Measurements from ENCODE around the gene CDK3.
A peak's percentile ranks its signal among the peaks of the same experiment; 100 is the strongest.

Gene CDK3

GRCh38 chr17:76011951-76012350 lies 11.3 kb downstream of the CDK3 start:
- H3K36me3 ChIP-seq (ENCODE audit: insufficient read depth, low read length), result no peaks in the 10 kb centered on the region
- no peak overlapping the region for H2AFZ ChIP-seq (ENCODE audit: low read depth, low read length)
- no peaks in the 10 kb centered on the region for H3K9me3 ChIP-seq (ENCODE audit: low read length)
- peaks cover 3% of the 10 kb centered on the region for H3K27me3 ChIP-seq (ENCODE audit: insufficient read depth, low read length)
- peaks cover 5% of the 10 kb centered on the region for H3K4me1 ChIP-seq (ENCODE audit: insufficient read depth, low read length)
- H3K4me3 ChIP-seq (ENCODE audit: low read length), result no peak overlapping the region

DNA sequence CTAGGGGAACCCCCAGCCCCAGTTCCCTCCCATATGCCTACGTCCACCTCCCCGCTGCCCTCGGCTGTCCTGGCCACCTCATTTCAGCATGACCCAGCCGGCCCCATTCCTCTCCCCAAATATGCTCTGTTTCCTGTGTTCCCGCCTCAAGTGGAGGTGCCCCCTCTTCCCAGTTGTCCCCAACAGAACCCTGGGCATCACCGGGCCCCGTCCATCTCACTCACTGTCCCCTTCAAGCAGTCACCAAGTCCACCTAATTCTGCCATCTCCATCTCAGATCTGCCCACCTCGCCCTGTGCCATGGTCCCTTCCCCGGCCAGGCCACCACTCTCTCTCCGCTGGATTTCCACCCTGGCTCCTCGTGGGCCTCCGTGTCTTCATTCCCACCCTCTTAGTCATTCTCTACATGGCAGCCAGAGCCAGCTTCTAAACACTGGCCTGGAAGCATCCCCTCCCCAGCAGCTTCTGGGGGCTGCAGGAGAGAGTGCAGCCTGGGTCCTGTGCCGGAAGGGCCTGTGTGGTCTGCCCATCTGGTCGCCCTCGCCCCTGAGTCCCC lies 12.8 kb downstream of the CDK3 start:
- Histone ChIP-seq H3K9me3 (ENCODE audit: low read length) (no peaks in the 10 kb centered on the region), H3K4me1 (ENCODE audit: insufficient read depth, low read length) (peaks cover 5% of the 10 kb centered on the region), H3K36me3 (ENCODE audit: insufficient read depth, low read length) (no peaks in the 10 kb centered on the region), H3K4me3 (ENCODE audit: low read length) (no peak overlapping the region), H3K27me3 (ENCODE audit: insufficient read depth, low read length) (peaks cover 11% of the 10 kb centered on the region), H2AFZ (ENCODE audit: low read depth, low read length) (peak overlapping the region; percentile 8)

DNA sequence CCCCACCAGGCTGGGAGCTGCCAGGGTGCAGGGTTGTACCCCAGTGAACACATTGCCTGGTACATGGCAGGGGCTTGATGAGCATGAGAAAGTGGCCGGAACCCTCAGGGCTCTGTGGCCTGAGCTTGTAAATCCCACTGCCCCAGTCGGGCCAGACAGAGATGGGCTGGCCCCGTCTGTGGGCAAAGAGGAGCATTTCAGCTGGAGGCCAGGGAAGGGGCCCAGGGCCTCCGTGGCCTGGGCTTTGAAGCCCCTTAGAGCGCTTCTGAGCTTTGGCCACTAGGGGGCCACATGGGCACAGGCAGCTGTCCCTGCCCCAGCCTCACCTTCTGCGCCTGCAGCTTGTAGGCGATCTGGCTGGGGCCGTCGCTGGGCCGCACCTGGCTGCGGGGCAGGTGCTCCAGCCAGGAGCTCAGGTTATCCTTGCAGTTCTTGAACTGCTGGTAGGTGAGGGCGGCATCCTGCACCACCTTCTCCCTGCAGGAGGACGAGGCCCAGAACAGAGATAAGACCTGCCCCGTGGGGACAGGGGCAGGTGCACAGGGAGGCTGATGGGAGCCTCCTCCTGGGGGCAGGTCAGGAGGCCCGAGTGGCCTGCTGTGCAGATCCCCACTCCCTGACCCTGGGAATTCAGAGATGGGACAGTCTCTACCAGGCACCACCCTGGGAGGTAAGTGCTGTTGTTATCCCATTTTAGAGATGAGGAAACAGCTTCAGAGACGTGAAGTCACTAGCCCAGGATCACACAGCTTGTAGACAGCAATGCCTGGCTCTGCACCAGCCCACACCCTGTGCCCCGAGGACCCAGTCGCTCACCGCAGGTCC lies 13.7 kb downstream of the CDK3 start:
- peaks cover 11% of the 10 kb centered on the region for H3K27me3 ChIP-seq (ENCODE audit: insufficient read depth, low read length)
- peaks cover 5% of the 10 kb centered on the region for H3K4me1 ChIP-seq (ENCODE audit: insufficient read depth, low read length)
- H2AFZ ChIP-seq (ENCODE audit: low read depth, low read length), result peak overlapping the region; percentile 8
- H3K4me3 ChIP-seq (ENCODE audit: low read length), result no peak overlapping the region
- no peaks in the 10 kb centered on the region for H3K9me3 ChIP-seq (ENCODE audit: low read length)
- H3K36me3 ChIP-seq (ENCODE audit: insufficient read depth, low read length), result no peaks in the 10 kb centered on the region

DNA sequence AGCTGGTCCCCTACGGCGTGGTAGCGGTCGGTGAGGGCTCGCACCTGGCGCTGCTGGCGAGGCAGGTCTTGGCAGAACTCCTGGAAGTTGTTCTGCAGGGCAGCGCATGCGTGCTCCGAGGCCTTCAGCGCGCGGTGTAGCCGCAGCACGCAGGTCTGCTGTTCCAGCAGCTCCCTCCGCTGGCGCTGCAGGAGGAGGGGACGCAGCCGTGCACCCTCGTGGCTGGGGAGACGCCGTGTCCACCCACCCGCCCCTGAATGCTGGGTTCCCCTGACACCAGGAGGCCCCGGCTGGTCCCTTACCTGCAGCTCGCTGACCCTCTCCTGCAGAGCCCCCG lies 14.2 kb downstream of the CDK3 start:
- peaks cover 11% of the 10 kb centered on the region for H3K27me3 ChIP-seq (ENCODE audit: insufficient read depth, low read length)
- no peaks in the 10 kb centered on the region for H3K9me3 ChIP-seq (ENCODE audit: low read length)
- no peaks in the 10 kb centered on the region for H3K36me3 ChIP-seq (ENCODE audit: insufficient read depth, low read length)
- H2AFZ ChIP-seq (ENCODE audit: low read depth, low read length), result no peak overlapping the region
- H3K4me3 ChIP-seq (ENCODE audit: low read length), result no peak overlapping the region
- peaks cover 5% of the 10 kb centered on the region for H3K4me1 ChIP-seq (ENCODE audit: insufficient read depth, low read length)

DNA sequence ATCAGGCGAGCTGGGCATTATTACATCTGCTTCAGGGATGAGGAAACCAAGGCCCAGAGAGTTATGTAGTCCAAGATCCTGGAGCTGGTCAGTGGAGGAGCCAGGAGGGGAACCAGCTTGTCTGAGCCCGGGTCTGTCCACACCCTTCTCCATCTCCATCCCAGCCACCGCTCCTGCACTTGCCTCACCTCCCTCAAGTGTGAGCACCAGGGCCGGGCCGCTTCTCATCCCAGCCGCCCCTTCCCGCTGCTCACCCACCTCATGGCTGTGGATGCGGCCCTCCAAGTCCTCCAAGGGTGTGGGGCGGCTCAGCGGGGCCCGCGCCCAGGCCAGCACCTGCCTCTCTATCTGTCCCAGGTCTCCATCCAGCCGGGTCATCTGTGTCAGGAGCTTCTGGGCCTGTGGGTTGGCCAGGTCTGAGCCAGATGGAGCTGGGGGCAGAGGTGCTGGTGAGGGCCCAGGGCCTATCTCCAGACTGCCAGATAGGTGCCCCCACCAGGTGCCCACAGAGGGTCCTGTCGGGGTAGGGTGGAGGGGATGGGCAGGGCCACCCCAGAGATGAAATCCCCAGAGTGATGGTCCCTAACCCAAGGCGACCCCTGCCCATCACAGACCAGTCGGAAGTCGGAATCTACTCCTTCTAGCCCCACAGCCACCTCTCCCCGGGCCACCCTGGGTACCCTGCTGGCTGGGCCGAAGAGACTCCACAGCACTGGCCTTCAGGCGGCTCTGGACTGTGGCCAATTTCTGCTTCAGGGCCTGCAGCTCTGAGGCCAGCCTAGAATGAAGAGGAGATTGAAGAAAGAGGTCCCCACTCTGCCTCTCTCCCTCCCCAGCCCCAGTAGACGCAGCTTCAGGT lies 17.1 kb downstream of the CDK3 start:
- Histone ChIP-seq H3K36me3 (ENCODE audit: insufficient read depth, low read length) (no peaks in the 10 kb centered on the region), H3K4me3 (ENCODE audit: low read length) (no peak overlapping the region), H2AFZ (ENCODE audit: low read depth, low read length) (no peak overlapping the region), H3K9me3 (ENCODE audit: low read length) (no peaks in the 10 kb centered on the region), H3K4me1 (ENCODE audit: insufficient read depth, low read length) (peaks cover 5% of the 10 kb centered on the region), H3K27me3 (ENCODE audit: insufficient read depth, low read length) (peaks cover 11% of the 10 kb centered on the region)

DNA sequence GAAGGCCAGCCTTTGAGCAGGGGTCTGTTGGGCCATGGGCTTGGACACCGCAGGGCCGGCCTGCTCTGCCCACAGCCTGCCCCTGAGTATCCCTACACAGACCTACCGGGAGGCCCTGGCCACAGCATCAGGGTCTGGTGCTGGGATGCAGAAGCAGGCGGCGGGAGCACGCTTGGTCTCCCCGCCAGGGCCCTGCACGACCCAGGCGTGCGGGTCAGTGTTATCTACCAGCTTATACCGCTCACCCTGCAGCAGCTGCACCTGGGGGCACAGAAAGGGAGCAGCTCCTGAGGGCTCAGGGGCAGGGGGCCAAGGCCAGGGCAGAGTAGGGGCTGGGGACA lies 17.7 kb downstream of the CDK3 start:
- H3K4me1 ChIP-seq (ENCODE audit: insufficient read depth, low read length), result peaks cover 5% of the 10 kb centered on the region
- no peaks in the 10 kb centered on the region for H3K36me3 ChIP-seq (ENCODE audit: insufficient read depth, low read length)
- H3K4me3 ChIP-seq (ENCODE audit: low read length), result no peak overlapping the region
- H3K9me3 ChIP-seq (ENCODE audit: low read length), result no peaks in the 10 kb centered on the region
- H2AFZ ChIP-seq (ENCODE audit: low read depth, low read length), result no peak overlapping the region
- peaks cover 11% of the 10 kb centered on the region for H3K27me3 ChIP-seq (ENCODE audit: insufficient read depth, low read length)

DNA sequence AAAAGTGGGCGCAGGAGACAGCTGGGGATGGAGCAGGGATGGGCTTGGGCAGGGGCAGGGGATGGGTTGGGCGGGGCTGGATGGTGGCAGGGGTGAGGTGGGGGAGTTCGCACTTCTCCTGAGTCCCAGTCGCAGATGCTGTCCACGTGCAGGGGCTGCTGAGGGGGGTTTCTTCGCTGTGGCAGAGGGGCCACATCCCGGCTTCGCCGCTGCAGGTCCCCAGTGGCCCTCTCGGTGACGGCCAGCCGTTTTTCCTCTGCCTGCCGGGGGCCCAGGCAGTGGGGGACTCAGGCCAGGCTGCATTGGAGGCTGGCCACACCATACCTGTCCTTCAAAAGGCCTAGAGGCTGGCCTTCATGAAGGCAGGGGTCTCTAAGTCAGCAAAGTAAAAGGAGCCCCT lies 18.1 kb downstream of the CDK3 start:
- H3K4me1 ChIP-seq (ENCODE audit: insufficient read depth, low read length), result peaks cover 3% of the 10 kb centered on the region
- no peaks in the 10 kb centered on the region for H3K36me3 ChIP-seq (ENCODE audit: insufficient read depth, low read length)
- no peak overlapping the region for H2AFZ ChIP-seq (ENCODE audit: low read depth, low read length)
- no peaks in the 10 kb centered on the region for H3K9me3 ChIP-seq (ENCODE audit: low read length)
- H3K4me3 ChIP-seq (ENCODE audit: low read length), result no peak overlapping the region
- H3K27me3 ChIP-seq (ENCODE audit: insufficient read depth, low read length), result peaks cover 14% of the 10 kb centered on the region

GRCh38 chr17:76019833-76020467 lies 19.3 kb downstream of the CDK3 start:
- Histone ChIP-seq H3K27me3 (ENCODE audit: insufficient read depth, low read length) (peaks cover 14% of the 10 kb centered on the region), H3K4me3 (ENCODE audit: low read length) (no peak overlapping the region), H2AFZ (ENCODE audit: low read depth, low read length) (no peak overlapping the region), H3K9me3 (ENCODE audit: low read length) (no peaks in the 10 kb centered on the region), H3K4me1 (ENCODE audit: insufficient read depth, low read length) (no peaks in the 10 kb centered on the region), H3K36me3 (ENCODE audit: insufficient read depth, low read length) (no peaks in the 10 kb centered on the region)

- H3K36me3 ChIP-seq (ENCODE audit: insufficient read depth, low read length), result no peaks in the 10 kb centered on the region
- H3K4me1 ChIP-seq (ENCODE audit: insufficient read depth, low read length), result no peaks in the 10 kb centered on the region
- peaks cover 8% of the 10 kb centered on the region for H3K27me3 ChIP-seq (ENCODE audit: insufficient read depth, low read length)
- H2AFZ ChIP-seq (ENCODE audit: low read depth, low read length), result no peak overlapping the region
- H3K4me3 ChIP-seq (ENCODE audit: low read length), result no peak overlapping the region
- no peaks in the 10 kb centered on the region for H3K9me3 ChIP-seq (ENCODE audit: low read length)
Observed at GRCh38 chr17:76022285-76022684, 21.6 kb downstream of the CDK3 start.

DNA sequence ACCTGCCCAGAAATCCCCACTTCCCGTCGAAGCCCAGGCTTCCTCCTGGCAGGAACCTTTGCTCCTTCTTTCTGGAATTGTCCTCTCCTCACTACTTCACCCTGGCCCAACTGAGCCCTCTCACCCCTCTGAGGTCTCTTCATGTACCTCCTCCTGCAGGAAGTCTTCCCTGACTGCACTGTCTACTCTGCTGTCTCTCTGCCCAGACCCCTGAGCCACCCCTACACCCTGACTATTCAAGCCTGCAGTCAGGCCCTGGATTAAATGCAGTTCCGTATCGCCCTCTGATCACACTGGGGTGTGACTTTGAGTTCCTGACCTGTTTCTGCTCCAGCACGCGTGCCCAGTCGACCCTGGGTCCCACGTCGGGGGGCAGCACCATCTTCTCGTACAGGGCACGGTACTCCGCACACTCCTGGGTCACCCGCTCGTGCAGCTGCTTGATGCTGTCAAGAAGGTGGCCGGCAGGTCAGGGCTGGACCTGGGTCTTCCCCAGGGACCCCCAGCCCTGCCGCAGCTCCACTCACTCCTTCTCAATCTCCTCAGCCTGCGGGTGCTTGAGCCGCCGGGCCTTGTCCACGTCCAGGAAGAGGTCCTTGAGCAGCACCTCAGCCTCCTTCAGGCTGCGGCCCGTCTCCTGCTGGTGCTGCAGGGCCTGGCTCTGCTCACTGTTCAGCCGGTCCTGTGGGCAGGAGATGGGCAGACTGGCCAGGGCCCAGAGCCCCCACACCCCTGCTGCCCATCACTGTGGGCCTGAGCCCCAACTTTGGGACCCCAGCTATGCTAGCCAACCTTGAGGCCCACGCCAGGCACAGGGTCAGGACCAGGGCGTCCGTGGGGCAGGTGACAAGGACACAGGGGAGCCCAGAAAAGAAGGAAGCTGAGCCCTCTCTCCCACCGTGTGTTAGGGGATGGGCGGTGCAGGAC lies 22.6 kb downstream of the CDK3 start:
- Histone ChIP-seq H3K4me1 (ENCODE audit: insufficient read depth, low read length) (no peaks in the 10 kb centered on the region), H3K4me3 (ENCODE audit: low read length) (no peak overlapping the region), H3K9me3 (ENCODE audit: low read length) (no peaks in the 10 kb centered on the region), H3K36me3 (ENCODE audit: insufficient read depth, low read length) (no peaks in the 10 kb centered on the region), H3K27me3 (ENCODE audit: insufficient read depth, low read length) (peaks cover 3% of the 10 kb centered on the region), H2AFZ (ENCODE audit: low read depth, low read length) (no peak overlapping the region)

- peaks cover 3% of the 10 kb centered on the region for H3K27me3 ChIP-seq (ENCODE audit: insufficient read depth, low read length)
- no peak overlapping the region for H3K4me3 ChIP-seq (ENCODE audit: low read length)
- no peaks in the 10 kb centered on the region for H3K4me1 ChIP-seq (ENCODE audit: insufficient read depth, low read length)
- H3K9me3 ChIP-seq (ENCODE audit: low read length), result no peaks in the 10 kb centered on the region
- no peak overlapping the region for H2AFZ ChIP-seq (ENCODE audit: low read depth, low read length)
- no peaks in the 10 kb centered on the region for H3K36me3 ChIP-seq (ENCODE audit: insufficient read depth, low read length)
Observed at GRCh38 chr17:76023900-76024237, 23.2 kb downstream of the CDK3 start.

DNA sequence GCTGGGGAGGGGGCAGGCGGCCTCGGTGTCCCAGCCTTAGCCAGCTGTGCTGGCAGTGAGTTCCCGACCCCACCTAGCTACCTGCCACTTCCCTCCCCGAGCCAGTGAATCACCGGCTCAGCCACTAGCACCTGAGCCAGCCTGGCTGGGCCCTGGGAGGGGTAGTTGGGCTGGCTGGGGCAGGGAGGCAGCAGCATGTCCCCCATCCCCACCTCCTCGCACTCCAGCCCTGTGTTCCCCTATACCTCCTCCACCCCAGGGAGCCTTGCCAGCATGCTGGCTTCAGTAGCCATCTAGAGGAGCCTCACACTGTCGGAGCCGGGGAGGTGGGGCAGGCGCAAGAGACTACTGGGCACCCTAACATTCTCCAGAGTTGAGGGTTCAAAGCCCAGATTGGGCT lies 23.7 kb downstream of the CDK3 start:
- peaks cover 1% of the 10 kb centered on the region for H3K4me1 ChIP-seq (ENCODE audit: insufficient read depth, low read length)
- H3K4me3 ChIP-seq (ENCODE audit: low read length), result no peak overlapping the region
- H3K36me3 ChIP-seq (ENCODE audit: insufficient read depth, low read length), result no peaks in the 10 kb centered on the region
- H3K27me3 ChIP-seq (ENCODE audit: insufficient read depth, low read length), result peaks cover 3% of the 10 kb centered on the region
- H2AFZ ChIP-seq (ENCODE audit: low read depth, low read length), result no peak overlapping the region
- H3K9me3 ChIP-seq (ENCODE audit: low read length), result no peaks in the 10 kb centered on the region
